ENCODE results near the gene RHBDD1.

RHBDD1 gene, protein sequence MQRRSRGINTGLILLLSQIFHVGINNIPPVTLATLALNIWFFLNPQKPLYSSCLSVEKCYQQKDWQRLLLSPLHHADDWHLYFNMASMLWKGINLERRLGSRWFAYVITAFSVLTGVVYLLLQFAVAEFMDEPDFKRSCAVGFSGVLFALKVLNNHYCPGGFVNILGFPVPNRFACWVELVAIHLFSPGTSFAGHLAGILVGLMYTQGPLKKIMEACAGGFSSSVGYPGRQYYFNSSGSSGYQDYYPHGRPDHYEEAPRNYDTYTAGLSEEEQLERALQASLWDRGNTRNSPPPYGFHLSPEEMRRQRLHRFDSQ

DNA sequence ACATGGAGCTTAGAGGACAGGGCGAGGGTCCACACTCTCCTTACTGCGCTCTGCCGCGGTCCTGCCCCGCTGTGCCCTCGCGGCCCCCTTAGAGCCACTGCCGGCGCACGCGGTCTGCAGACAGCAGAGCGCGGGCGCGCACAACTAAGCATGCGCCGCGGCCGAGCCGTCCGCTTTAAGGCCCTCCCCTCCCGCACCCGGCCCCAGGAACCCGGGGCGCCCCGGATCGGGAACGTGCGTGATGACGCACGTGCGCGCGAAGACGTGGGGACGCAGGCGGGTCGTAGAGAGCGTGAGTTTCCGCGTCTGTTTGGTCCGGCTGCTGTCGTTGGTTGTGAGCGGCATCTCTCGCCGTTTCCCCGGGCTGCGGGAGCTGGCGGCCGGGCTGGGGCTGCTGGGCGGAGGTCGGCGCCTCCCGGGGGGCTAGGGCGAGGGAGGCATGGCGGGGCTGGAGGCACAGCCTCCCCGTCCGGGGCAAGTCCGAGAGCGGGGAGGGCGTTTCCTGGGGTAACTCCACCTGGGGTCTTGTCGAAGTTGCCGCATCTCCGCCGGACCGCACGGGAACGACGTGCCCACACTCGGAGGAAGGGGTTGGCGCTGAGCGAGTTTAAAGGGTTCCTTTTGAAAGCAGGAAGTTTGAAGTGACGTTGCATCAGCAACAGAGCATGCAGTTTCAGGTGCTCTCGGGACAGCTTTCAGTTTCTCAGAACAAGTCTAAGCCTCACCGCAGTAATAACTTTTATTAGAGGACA is at the start of gene RHBDD1:
RHBDD1 (plus strand) TSS at position 259 of the 752 bp plus-strand sequence. CDS start 28,640 bp downstream, outside the sequence.
- Histone ChIP-seq H3K36me3 (ENCODE audit: insufficient read depth, low read length) (no peaks in the 10 kb centered on the region; the same call in 1 of the 2 replicates), H3K9ac (ENCODE audit: low read depth, low read length) (peak within 1 kb of the TSS; percentile 64), H3K9me3 (ENCODE audit: control insufficient read depth, insufficient read depth, low read length) (no peaks in the 10 kb centered on the region; the same call in 1 of the 2 replicates), H3K4me1 (ENCODE audit: insufficient read depth, low read length) (peaks cover 4% of the 10 kb centered on the region)

DNA sequence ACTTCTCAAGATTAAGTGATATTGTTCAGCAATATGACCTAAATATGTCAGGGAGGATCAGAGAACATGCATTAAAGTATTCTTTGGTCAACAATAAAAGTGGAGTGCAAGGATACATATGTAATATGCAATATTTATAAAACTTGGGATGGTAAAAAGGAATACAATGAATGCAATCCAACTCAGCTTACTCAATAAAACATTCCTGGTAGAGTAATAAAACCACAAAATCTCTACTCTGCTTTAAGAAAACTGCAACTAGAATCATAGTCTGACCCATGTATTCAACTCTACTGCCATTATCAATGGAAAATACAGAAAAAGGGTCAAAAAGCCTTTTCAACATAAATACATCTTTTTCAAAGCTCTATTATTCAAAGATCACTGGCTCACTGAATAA is 47.8 kb upstream of the RHBDD1 start:
- H3K4me1 ChIP-seq (ENCODE audit: insufficient read depth, low read length): peaks cover 15% of the 10 kb centered on the region; the same call in 1 of the 2 replicates
- H3K9me3 ChIP-seq (ENCODE audit: control insufficient read depth, insufficient read depth, low read length): no peaks in the 10 kb centered on the region
- no peak overlapping the region for H3K9ac ChIP-seq (ENCODE audit: low read depth, low read length)
- peaks cover 3% of the 10 kb centered on the region; the same call in 1 of the 2 replicates for H3K36me3 ChIP-seq (ENCODE audit: insufficient read depth, low read length)

DNA sequence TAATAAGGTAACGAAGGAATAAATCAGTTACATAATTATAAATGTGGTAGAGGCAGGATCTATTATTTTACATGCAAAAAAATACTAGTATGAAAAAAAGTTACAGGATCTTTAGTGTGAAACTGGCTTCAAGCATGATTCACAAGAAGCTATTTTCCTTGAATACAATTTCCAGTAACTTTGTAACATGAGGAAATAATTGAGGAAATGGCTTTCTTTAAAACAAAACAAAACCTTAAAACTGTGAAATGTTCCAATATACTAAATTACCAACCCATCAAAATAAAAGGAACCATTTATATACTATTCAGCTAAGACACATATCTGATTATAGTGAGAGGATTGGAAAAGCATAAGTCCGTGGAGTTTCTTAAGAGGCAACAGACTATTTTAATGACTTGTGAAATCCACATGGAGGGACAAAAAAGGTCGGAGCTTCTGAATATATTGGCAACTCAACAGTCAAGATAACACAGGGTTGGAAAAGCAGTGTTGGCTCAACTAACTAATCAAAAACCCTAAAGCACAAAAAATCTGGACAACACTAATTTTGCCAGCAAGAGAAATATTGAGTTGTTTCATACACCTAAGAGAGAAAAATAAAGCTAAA is 46.9 kb upstream of the RHBDD1 start:
- no peaks in the 10 kb centered on the region for H3K9me3 ChIP-seq (ENCODE audit: control insufficient read depth, insufficient read depth, low read length)
- no peak overlapping the region for H3K9ac ChIP-seq (ENCODE audit: low read depth, low read length)
- peaks cover 3% of the 10 kb centered on the region; the same call in 1 of the 2 replicates for H3K36me3 ChIP-seq (ENCODE audit: insufficient read depth, low read length)
- peaks cover 15% of the 10 kb centered on the region; the same call in 1 of the 2 replicates for H3K4me1 ChIP-seq (ENCODE audit: insufficient read depth, low read length)

DNA sequence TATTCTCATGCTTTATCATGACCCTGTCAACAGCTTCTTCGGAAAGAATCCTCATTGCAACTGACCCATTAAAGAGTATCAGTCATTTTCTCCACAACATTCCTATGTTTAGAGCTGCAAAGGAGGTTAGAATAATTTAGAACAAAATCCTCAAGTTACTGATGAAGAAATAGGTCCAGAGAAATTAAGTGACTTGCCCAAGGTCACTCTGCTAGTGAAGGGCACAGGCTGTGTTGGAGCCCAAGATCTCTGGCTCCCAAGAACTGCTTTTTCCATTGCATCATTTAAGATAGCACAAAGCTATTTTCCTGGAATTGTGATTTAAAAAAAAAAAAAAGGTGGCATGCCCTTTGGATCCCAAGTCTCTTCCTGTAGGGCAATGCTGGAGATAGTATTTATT is 45.8 kb upstream of the RHBDD1 start:
- no peak overlapping the region for H3K9ac ChIP-seq (ENCODE audit: low read depth, low read length)
- peaks cover 15% of the 10 kb centered on the region; the same call in 1 of the 2 replicates for H3K4me1 ChIP-seq (ENCODE audit: insufficient read depth, low read length)
- H3K36me3 ChIP-seq (ENCODE audit: insufficient read depth, low read length): peaks cover 3% of the 10 kb centered on the region; the same call in 1 of the 2 replicates
- no peaks in the 10 kb centered on the region for H3K9me3 ChIP-seq (ENCODE audit: control insufficient read depth, insufficient read depth, low read length)

DNA sequence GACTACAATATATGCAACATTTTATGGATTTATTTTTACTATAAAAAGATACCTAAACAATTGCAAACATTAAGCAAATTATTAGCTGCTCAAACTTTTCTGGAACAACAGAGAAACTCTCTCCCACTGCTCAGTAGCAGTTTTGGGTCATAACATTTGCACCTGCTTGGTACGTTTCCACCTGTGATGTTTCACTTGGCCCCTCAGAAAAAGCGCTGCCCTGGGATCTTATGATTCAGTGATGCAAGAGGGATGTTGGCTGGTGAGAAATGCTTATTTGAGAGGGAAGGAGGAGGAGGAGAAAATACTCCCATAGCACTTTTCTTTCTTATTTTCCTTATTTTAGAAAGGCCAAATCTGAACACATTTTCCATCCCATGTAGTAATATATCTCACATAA is 45.4 kb upstream of the RHBDD1 start:
- H3K9ac ChIP-seq (ENCODE audit: low read depth, low read length): peak overlapping the region; percentile 90
- peaks cover 3% of the 10 kb centered on the region; the same call in 1 of the 2 replicates for H3K36me3 ChIP-seq (ENCODE audit: insufficient read depth, low read length)
- H3K9me3 ChIP-seq (ENCODE audit: control insufficient read depth, insufficient read depth, low read length): no peaks in the 10 kb centered on the region
- H3K4me1 ChIP-seq (ENCODE audit: insufficient read depth, low read length): peaks cover 15% of the 10 kb centered on the region; the same call in 1 of the 2 replicates

DNA sequence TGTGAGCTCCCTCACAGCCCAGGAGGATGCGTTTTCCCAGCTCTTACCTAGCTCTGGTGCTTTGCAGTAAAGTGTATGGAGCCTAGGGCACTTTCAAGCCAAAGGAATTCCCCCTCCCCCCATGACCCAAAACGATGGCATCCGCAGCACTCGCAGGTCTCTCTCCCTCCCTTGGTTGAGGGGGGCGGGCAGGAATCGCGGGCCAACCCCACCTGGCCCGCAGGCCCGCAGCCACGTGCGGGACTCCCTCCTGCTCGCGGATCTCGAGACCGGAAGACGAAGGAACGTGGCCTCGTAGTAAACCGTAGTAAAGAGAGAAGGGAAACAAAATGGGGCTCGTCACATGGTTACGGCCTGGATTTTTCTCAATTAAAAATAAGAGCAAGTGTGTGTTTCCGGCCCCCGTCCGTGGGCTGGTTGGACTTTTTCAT is 44.8 kb upstream of the RHBDD1 start:
- peaks cover 15% of the 10 kb centered on the region; the same call in 1 of the 2 replicates for H3K4me1 ChIP-seq (ENCODE audit: insufficient read depth, low read length)
- peak overlapping the region; percentile 90 for H3K9ac ChIP-seq (ENCODE audit: low read depth, low read length)
- H3K36me3 ChIP-seq (ENCODE audit: insufficient read depth, low read length): peaks cover 2% of the 10 kb centered on the region; the same call in 1 of the 2 replicates
- no peaks in the 10 kb centered on the region for H3K9me3 ChIP-seq (ENCODE audit: control insufficient read depth, insufficient read depth, low read length)

DNA sequence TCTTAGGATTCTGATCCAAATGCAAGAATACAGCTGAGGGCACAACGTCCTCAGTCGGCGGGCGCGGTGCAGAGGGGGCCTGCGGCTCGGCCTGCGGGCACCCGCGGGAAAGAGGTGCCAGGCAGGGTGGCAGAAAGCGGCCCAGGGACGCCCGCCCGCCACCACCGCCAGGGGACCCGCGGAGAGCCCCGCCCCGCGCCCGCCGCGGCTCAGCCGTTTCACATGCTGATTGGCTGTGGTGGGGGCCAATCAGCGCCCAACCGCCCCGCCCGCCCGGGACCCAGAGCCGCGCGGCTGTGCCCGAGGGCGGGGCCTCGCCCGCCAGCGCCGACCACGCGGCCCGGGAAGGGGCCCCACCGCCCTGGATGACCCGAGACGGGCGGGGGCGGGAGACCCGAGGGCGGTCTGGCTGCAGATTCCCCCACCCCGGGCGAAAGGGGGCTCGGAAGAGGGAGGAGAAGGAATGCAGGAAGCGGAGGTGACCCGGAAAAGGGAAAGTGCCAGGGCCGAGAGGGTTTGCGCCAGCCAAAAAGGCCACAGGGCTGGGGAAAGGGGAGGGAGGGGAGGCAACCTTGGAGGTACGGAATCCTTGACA is 44.3 kb upstream of the RHBDD1 start:
- H3K9me3 ChIP-seq (ENCODE audit: control insufficient read depth, insufficient read depth, low read length): no peaks in the 10 kb centered on the region
- no peaks in the 10 kb centered on the region for H3K36me3 ChIP-seq (ENCODE audit: insufficient read depth, low read length)
- H3K4me1 ChIP-seq (ENCODE audit: insufficient read depth, low read length): peaks cover 15% of the 10 kb centered on the region; the same call in 1 of the 2 replicates
- peak overlapping the region; percentile 90 for H3K9ac ChIP-seq (ENCODE audit: low read depth, low read length)

DNA sequence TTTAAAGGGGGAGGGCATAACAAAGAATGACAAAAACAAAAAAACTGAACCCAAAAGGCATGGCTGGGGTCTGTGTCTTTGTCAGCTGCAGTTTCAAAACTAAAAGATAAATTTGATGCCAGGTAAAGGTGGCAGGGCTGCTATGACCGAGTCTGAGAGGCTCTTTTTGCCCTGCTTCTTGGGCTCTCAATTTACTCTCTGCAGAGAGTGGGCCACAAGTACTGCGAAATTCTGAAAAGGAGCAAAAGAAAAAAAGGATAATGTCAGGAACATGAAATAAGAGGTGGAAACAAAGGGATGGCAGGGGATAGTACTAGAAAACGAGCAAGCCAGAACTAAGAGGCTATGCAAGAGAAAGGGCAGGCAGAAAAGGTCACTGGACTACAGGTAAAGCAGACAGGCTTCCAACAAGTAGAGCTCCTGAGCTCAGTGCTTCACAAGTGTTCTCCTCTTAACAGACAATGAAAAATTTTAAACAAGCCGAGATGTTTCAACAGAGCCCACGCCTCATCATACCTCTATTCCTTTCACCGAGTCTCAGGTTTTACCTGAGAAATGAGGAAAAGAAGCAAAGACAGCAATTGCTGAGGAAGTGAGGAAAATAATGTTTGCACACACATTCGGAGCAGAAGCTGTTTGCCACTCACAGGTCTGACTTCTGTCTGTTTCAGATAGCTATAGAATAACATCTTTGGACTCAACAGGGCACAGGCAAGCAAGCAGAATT is 43.5 kb upstream of the RHBDD1 start:
- Histone ChIP-seq H3K36me3 (ENCODE audit: insufficient read depth, low read length) (no peaks in the 10 kb centered on the region), H3K4me1 (ENCODE audit: insufficient read depth, low read length) (peaks cover 15% of the 10 kb centered on the region; the same call in 1 of the 2 replicates), H3K9ac (ENCODE audit: low read depth, low read length) (peak overlapping the region; percentile 90), H3K9me3 (ENCODE audit: control insufficient read depth, insufficient read depth, low read length) (no peaks in the 10 kb centered on the region)

DNA sequence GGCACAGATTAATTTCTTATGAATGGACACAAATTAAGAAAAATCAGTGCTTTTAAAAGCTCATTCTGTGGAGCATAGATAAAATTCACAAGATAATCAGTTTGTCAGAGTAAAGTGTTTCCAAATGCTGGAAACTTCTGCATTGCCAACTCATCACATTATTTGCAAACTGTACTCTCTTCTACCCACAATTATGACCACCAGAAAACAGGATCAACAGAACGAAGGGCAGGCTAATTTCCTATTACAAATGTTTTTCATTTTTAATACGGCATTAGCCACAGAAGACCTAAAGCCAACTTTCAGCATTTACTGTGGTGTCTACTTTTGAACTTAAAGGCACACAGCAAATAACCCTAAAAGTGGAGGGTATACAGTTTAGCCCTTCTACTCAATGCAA is 42.2 kb upstream of the RHBDD1 start:
- Histone ChIP-seq H3K36me3 (ENCODE audit: insufficient read depth, low read length) (no peaks in the 10 kb centered on the region), H3K4me1 (ENCODE audit: insufficient read depth, low read length) (peaks cover 15% of the 10 kb centered on the region; the same call in 1 of the 2 replicates), H3K9ac (ENCODE audit: low read depth, low read length) (no peak overlapping the region), H3K9me3 (ENCODE audit: control insufficient read depth, insufficient read depth, low read length) (no peaks in the 10 kb centered on the region)

DNA sequence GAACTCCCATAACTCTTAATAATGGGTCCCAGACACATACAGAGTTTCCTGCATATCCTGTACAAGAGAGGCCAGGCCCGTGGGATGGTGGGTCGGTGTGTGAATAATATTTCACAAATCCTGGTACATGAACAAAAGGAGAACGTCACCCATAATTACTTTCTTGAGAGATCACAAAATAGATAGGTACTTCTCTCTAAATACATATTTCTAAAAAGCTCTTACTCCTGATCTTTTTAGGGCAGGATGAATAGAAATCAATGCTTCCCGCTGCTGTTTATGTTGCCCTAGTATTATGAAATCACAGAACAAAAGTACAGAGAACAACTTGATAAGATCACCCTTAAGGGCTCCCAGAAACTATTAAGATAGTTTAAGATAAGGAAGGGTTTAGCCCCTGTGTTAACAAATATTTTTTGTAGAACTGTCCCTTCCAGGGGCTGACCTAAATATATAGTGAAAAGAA is 41.6 kb upstream of the RHBDD1 start:
- no peaks in the 10 kb centered on the region for H3K9me3 ChIP-seq (ENCODE audit: control insufficient read depth, insufficient read depth, low read length)
- H3K36me3 ChIP-seq (ENCODE audit: insufficient read depth, low read length): no peaks in the 10 kb centered on the region
- no peak overlapping the region for H3K9ac ChIP-seq (ENCODE audit: low read depth, low read length)
- H3K4me1 ChIP-seq (ENCODE audit: insufficient read depth, low read length): peaks cover 11% of the 10 kb centered on the region; the same call in 1 of the 2 replicates

DNA sequence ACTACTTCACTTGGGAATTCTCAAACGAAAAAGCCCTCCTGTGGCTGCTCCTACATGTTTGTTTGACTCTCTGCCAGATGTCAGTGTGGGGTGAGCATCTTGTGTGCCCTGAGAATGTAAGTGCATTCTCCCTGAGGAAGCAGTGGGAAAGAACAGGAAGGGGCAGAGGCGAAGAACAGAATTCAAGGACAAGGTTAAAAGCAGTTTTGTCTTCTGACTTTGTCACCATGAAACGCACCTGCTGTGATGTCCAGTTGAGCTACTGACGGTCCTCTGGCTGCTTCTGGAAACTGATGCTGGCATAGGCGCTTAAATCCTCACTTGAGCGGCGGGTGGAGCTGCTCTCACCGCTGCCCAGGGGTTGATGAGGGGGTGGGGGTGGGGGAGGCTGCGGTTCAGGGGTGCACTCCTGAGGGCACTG is 41.1 kb upstream of the RHBDD1 start:
- no peaks in the 10 kb centered on the region for H3K36me3 ChIP-seq (ENCODE audit: insufficient read depth, low read length)
- 0 out of 2 replicates have a peak, but pooled peaks cover 7% of the 10 kb centered on the region for H3K4me1 ChIP-seq (ENCODE audit: insufficient read depth, low read length)
- H3K9ac ChIP-seq (ENCODE audit: low read depth, low read length): no peak overlapping the region
- H3K9me3 ChIP-seq (ENCODE audit: control insufficient read depth, insufficient read depth, low read length): no peaks in the 10 kb centered on the region

DNA sequence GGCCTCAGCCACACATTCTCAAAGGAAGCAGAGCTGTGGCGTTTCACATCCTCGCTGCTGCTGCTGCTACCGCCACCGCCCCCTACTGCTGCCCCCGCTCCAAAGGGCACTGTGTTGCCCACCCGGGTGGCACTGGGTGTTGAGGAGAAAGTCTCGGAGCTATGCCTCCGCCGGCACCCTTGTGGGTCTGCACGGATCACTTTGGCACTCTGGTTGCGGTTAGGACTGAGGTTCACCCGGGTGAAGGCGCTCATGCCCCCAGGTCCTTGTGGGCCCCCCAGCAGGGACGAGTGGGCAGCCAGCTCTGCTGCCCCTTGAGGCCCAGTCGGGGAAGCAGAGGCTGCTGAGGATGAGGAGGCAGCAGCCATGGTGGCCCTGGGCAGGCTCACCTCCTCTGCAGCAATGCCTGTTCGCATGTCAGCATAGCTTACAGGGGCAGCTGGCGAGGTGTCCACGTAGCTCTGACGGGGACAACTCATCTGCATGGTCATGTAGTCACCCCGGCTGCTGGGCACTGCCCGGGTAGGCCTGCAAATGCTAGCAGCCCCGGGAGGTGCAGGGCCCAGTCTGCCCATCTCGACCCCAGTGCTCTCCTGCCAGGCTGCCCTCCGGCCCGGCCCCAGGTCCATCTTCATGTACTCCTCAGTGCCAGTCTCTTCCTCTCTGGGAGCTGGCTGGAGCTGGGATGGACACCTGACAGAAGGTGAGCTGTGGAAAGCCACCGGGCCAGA is 40.4 kb upstream of the RHBDD1 start:
- 0 out of 2 replicates have a peak, but pooled peaks cover 2% of the 10 kb centered on the region for H3K4me1 ChIP-seq (ENCODE audit: insufficient read depth, low read length)
- H3K9ac ChIP-seq (ENCODE audit: low read depth, low read length): no peak overlapping the region
- no peaks in the 10 kb centered on the region for H3K9me3 ChIP-seq (ENCODE audit: control insufficient read depth, insufficient read depth, low read length)
- H3K36me3 ChIP-seq (ENCODE audit: insufficient read depth, low read length): no peaks in the 10 kb centered on the region

Measured in ES-I3 (cell line).